ENCODE results near the gene KIF15.

The KIF15 gene

GRCh38 chr3:44885618-44886017, 124.0 kb downstream of the KIF15 start:
- Mint-ChIP-seq H3K27me3 (peaks cover 20% of the 10 kb centered on the region), H3K27ac (no peak overlapping the region), H3K36me3 (ENCODE audit: low read depth) (no peaks in the 10 kb centered on the region), H3K4me1 (ENCODE audit: low read depth) (no peaks in the 10 kb centered on the region), H3K4me3 (no peak overlapping the region), H3K9me3 (no peaks in the 10 kb centered on the region)

GRCh38 chr3:44886561-44886960, 125.0 kb downstream of the KIF15 start:
- Mint-ChIP-seq H3K4me3 (no peak overlapping the region), H3K9me3 (no peaks in the 10 kb centered on the region), H3K36me3 (ENCODE audit: low read depth) (no peaks in the 10 kb centered on the region), H3K27me3 (peaks cover 20% of the 10 kb centered on the region), H3K27ac (no peak overlapping the region), H3K4me1 (ENCODE audit: low read depth) (no peaks in the 10 kb centered on the region)

GRCh38 chr3:44887101-44887500, 125.5 kb downstream of the KIF15 start:
- no peaks in the 10 kb centered on the region for H3K36me3 Mint-ChIP-seq (ENCODE audit: low read depth)
- no peak overlapping the region for H3K27ac Mint-ChIP-seq
- no peaks in the 10 kb centered on the region for H3K9me3 Mint-ChIP-seq
- no peaks in the 10 kb centered on the region for H3K4me1 Mint-ChIP-seq (ENCODE audit: low read depth)
- no peak overlapping the region for H3K4me3 Mint-ChIP-seq
- H3K27me3 Mint-ChIP-seq: peaks cover 20% of the 10 kb centered on the region

GRCh38 chr3:44890258-44890657, 128.7 kb downstream of the KIF15 start:
- no peaks in the 10 kb centered on the region for H3K4me1 Mint-ChIP-seq (ENCODE audit: low read depth)
- no peaks in the 10 kb centered on the region for H3K9me3 Mint-ChIP-seq
- H3K4me3 Mint-ChIP-seq: no peak overlapping the region
- peaks cover 15% of the 10 kb centered on the region for H3K27me3 Mint-ChIP-seq
- H3K36me3 Mint-ChIP-seq (ENCODE audit: low read depth): no peaks in the 10 kb centered on the region
- H3K27ac Mint-ChIP-seq: no peak overlapping the region

- H3K36me3 Mint-ChIP-seq (ENCODE audit: low read depth): no peaks in the 10 kb centered on the region
- peaks cover 11% of the 10 kb centered on the region for H3K27me3 Mint-ChIP-seq
- no peaks in the 10 kb centered on the region for H3K9me3 Mint-ChIP-seq
- no peak overlapping the region for H3K27ac Mint-ChIP-seq
- no peaks in the 10 kb centered on the region for H3K4me1 Mint-ChIP-seq (ENCODE audit: low read depth)
- no peak overlapping the region for H3K4me3 Mint-ChIP-seq
Observed at GRCh38 chr3:44890852-44891251, 129.3 kb downstream of the KIF15 start.

- no peaks in the 10 kb centered on the region for H3K36me3 Mint-ChIP-seq (ENCODE audit: low read depth)
Observed at GRCh38 chr3:44892689-44893088, 131.1 kb downstream of the KIF15 start.

GRCh38 chr3:44893097-44893496, 131.5 kb downstream of the KIF15 start:
- peaks cover 5% of the 10 kb centered on the region for H3K27me3 Mint-ChIP-seq
- H3K9me3 Mint-ChIP-seq: no peaks in the 10 kb centered on the region
- no peak overlapping the region for H3K4me3 Mint-ChIP-seq
- no peak overlapping the region for H3K27ac Mint-ChIP-seq
- no peaks in the 10 kb centered on the region for H3K4me1 Mint-ChIP-seq (ENCODE audit: low read depth)
- no peaks in the 10 kb centered on the region for H3K36me3 Mint-ChIP-seq (ENCODE audit: low read depth)

More at GRCh38 chr3:44892689-44893088, 131.1 kb downstream of the KIF15 start:
- no peak overlapping the region for H3K27ac Mint-ChIP-seq
- H3K9me3 Mint-ChIP-seq: no peaks in the 10 kb centered on the region
- no peak overlapping the region for H3K4me3 Mint-ChIP-seq
- H3K27me3 Mint-ChIP-seq: peaks cover 5% of the 10 kb centered on the region
- no peaks in the 10 kb centered on the region for H3K4me1 Mint-ChIP-seq (ENCODE audit: low read depth)

- no peaks in the 10 kb centered on the region for H3K36me3 Mint-ChIP-seq (ENCODE audit: low read depth)
- no peaks in the 10 kb centered on the region for H3K9me3 Mint-ChIP-seq
- H3K4me3 Mint-ChIP-seq: no peak overlapping the region
- H3K27ac Mint-ChIP-seq: no peak overlapping the region
- peaks cover 6% of the 10 kb centered on the region for H3K27me3 Mint-ChIP-seq
- H3K4me1 Mint-ChIP-seq (ENCODE audit: low read depth): no peaks in the 10 kb centered on the region
Observed at GRCh38 chr3:44894485-44894884, 132.9 kb downstream of the KIF15 start.

- no peak overlapping the region for H3K4me3 Mint-ChIP-seq
- H3K27me3 Mint-ChIP-seq: peaks cover 16% of the 10 kb centered on the region
- no peak overlapping the region for H3K27ac Mint-ChIP-seq
- H3K4me1 Mint-ChIP-seq (ENCODE audit: low read depth): no peaks in the 10 kb centered on the region
- H3K9me3 Mint-ChIP-seq: no peaks in the 10 kb centered on the region
- H3K36me3 Mint-ChIP-seq (ENCODE audit: low read depth): no peaks in the 10 kb centered on the region
Observed at GRCh38 chr3:44896440-44896839, 134.8 kb downstream of the KIF15 start.

- no peaks in the 10 kb centered on the region for H3K4me1 Mint-ChIP-seq (ENCODE audit: low read depth)
- no peaks in the 10 kb centered on the region for H3K9me3 Mint-ChIP-seq
- no peaks in the 10 kb centered on the region for H3K36me3 Mint-ChIP-seq (ENCODE audit: low read depth)
- no peak overlapping the region for H3K4me3 Mint-ChIP-seq
- H3K27ac Mint-ChIP-seq: no peak overlapping the region
- peaks cover 16% of the 10 kb centered on the region for H3K27me3 Mint-ChIP-seq
Observed at GRCh38 chr3:44899683-44900367, 138.2 kb downstream of the KIF15 start.

- no peak overlapping the region for H3K27ac Mint-ChIP-seq
- peaks cover 17% of the 10 kb centered on the region for H3K27me3 Mint-ChIP-seq
- H3K4me3 Mint-ChIP-seq: no peak overlapping the region
- H3K4me1 Mint-ChIP-seq (ENCODE audit: low read depth): no peaks in the 10 kb centered on the region
- no peaks in the 10 kb centered on the region for H3K36me3 Mint-ChIP-seq (ENCODE audit: low read depth)
- H3K9me3 Mint-ChIP-seq: no peaks in the 10 kb centered on the region
Observed at GRCh38 chr3:44902628-44903027, 141.0 kb downstream of the KIF15 start.

Data from stimulated activated naive CD8-positive, alpha-beta T cell treated with anti-CD3 and anti-CD28 coated beads, Interleukin-15, Interleukin-2, amounts not matched to agents 100 ng/mL and 50 ng/mL, for 24 hours (primary cell).